HEK293 (cell line): Measurements from ENCODE around the gene ECM1.

Experiments
- BCL11A ChIP-seq: fragments of 450-650 bp; formaldehyde crosslinking; IDR thresholded peaks from 2 replicates; pipeline ENCODE4 v1.5.1; 2016; ENCODE audit warnings: low read depth, missing biosample characterization, missing genetic modification characterization
- GLI2 ChIP-seq: fragments of 450-650 bp; formaldehyde crosslinking; IDR thresholded peaks from 2 replicates; pipeline ENCODE4; 2017; ENCODE audit warnings: missing biosample characterization, missing genetic modification characterization, low read depth, borderline replicate concordance
- PRDM1 ChIP-seq: fragments of 450-650 bp; formaldehyde crosslinking; IDR thresholded peaks from 2 replicates; pipeline ENCODE4; 2016; ENCODE audit warnings: missing biosample characterization, missing genetic modification characterization
- SP3 ChIP-seq: fragments of 450-650 bp; formaldehyde crosslinking; IDR thresholded peaks from 2 replicates; pipeline ENCODE4 v1.5.1; 2016; ENCODE audit warnings: missing biosample characterization, missing genetic modification characterization
- ZFP41 ChIP-seq: fragments of 450-650 bp; formaldehyde crosslinking; IDR thresholded peaks from 2 replicates; pipeline ENCODE4 v1.5.1; 2016; ENCODE audit warnings: missing biosample characterization, missing genetic modification characterization, borderline replicate concordance
- ZNF184 ChIP-seq: fragments of 450-650 bp; IDR thresholded peaks from 2 replicates; pipeline ENCODE4 v1.5.1; 2018; ENCODE audit warnings: missing biosample characterization, mild to moderate bottlenecking, missing genetic modification characterization
- ZNF211 ChIP-seq: fragments of 450-650 bp; formaldehyde crosslinking; IDR thresholded peaks from 2 replicates; pipeline ENCODE4 v1.5.1; 2016; ENCODE audit warnings: low read depth, missing biosample characterization, missing genetic modification characterization
- ZNF214 ChIP-seq: fragments of 450-650 bp; formaldehyde crosslinking; IDR thresholded peaks from 2 replicates; pipeline ENCODE4 v1.5.1; 2017; ENCODE audit warnings: missing biosample characterization, mild to moderate bottlenecking, missing genetic modification characterization, borderline replicate concordance
- ZNF248 ChIP-seq: fragments of 450-650 bp; formaldehyde crosslinking; IDR thresholded peaks from 2 replicates; pipeline ENCODE4 v1.5.1; 2017; ENCODE audit warnings: missing biosample characterization, missing genetic modification characterization
- ZNF292 ChIP-seq: fragments of 450-650 bp; formaldehyde crosslinking; IDR thresholded peaks from 2 replicates; pipeline ENCODE4 v1.5.1; 2016; ENCODE audit warnings: low read depth, missing biosample characterization, missing genetic modification characterization, borderline replicate concordance
- ZNF501 ChIP-seq: fragments of 450-650 bp; formaldehyde crosslinking; IDR thresholded peaks from 2 replicates; pipeline ENCODE4 v1.5.1; 2016; ENCODE audit warnings: missing biosample characterization, missing genetic modification characterization
- ZNF510 ChIP-seq: fragments of 450-650 bp; formaldehyde crosslinking; IDR thresholded peaks from 2 replicates; pipeline ENCODE4 v1.5.1; 2018; ENCODE audit warnings: mild to moderate bottlenecking, missing genetic modification characterization, missing biosample characterization; ENCODE audit not compliant: insufficient replicate concordance
- ZNF610 ChIP-seq: fragments of 450-650 bp; formaldehyde crosslinking; IDR thresholded peaks from 2 replicates; pipeline ENCODE4 v1.5.1; 2016; ENCODE audit warnings: missing biosample characterization, missing genetic modification characterization, borderline replicate concordance
- ZNF677 ChIP-seq: fragments of 450-650 bp; IDR thresholded peaks from 2 replicates; pipeline ENCODE4 v1.5.0; 2018; ENCODE audit warnings: missing biosample characterization, mild to moderate bottlenecking, missing genetic modification characterization, moderate library complexity
- ZNF830 ChIP-seq: fragments of 450-650 bp; IDR thresholded peaks from 2 replicates; pipeline ENCODE4 v1.5.0; 2018; ENCODE audit warnings: missing biosample characterization, missing genetic modification characterization, low read depth, mild to moderate bottlenecking, moderate library complexity
- TF ChIP-seq, protein P1 (sequence below): fragments of 450-650 bp; formaldehyde crosslinking; IDR thresholded peaks from 2 replicates; pipeline ENCODE4 v1.5.1; 2016; ENCODE audit warnings: missing biosample characterization, missing genetic modification characterization
- TF ChIP-seq, protein P2 (sequence below): fragments of 450-650 bp; formaldehyde crosslinking; IDR thresholded peaks from 2 replicates; pipeline ENCODE4 v1.5.1; 2016; ENCODE audit warnings: missing biosample characterization, missing genetic modification characterization
- TF ChIP-seq, protein P3 (sequence below): fragments of 450-650 bp; formaldehyde crosslinking; IDR thresholded peaks from 2 replicates; pipeline ENCODE4 v1.5.1; 2016; ENCODE audit warnings: missing biosample characterization, missing genetic modification characterization
- TF ChIP-seq, protein P4 (sequence below): fragments of 450-650 bp; formaldehyde crosslinking; IDR thresholded peaks from 2 replicates; pipeline ENCODE4 v1.5.1; 2016; ENCODE audit warnings: missing biosample characterization, missing genetic modification characterization
- TF ChIP-seq, protein P5 (sequence below): fragments of 450-650 bp; formaldehyde crosslinking; IDR thresholded peaks from 2 replicates; pipeline ENCODE4 v1.5.1; 2017; ENCODE audit warnings: missing biosample characterization, missing genetic modification characterization
- TF ChIP-seq, protein P6 (sequence below): fragments of 450-650 bp; formaldehyde crosslinking; IDR thresholded peaks from 2 replicates; pipeline ENCODE4 v1.5.1; 2016; ENCODE audit warnings: missing biosample characterization, missing genetic modification characterization, borderline replicate concordance
- TF ChIP-seq, protein P7 (sequence below): fragments of 450-650 bp; formaldehyde crosslinking; IDR thresholded peaks from 2 replicates; pipeline ENCODE4 v1.5.1; 2016; ENCODE audit warnings: missing biosample characterization, missing genetic modification characterization, low read depth

The ECM1 gene

DNA sequence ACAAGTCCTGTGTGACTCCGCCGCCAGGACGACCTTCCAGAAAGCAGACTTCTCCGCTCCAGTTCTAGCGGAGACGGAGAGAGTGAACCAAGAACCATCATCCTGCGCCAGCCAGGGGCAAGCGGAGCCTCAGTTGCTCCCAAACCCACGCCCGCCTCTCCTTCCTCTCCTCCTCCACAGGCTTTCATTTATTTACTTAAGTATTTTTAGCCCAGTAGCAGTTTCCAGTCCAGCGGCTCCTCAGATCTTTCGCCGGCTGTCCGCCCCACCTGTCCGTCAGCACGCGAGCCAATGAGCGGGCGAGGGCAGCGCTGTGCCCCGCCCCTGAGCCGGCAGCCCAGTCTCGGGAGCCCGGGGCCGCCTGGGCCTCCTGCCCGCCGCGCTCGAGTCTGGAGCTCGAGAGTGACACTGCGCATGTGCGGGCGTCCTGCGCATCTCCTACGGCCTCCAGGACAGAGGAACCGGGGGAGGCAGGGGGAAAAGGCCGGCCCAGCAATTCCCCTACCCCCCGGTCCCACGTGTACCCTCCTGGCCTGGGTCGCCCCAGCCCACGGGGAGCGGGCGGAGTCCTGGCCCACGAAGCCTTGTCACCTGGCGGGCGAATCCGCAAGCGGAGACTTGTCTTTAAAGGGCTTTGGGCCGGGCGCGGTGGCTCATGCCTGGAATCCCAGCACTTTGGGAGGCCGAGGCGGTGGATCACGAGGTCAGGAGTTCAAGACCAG is 7.6 kb downstream of the ECM1 start, which contains the start of gene FALEC (continued):
- TF ChIP-seq, protein P1, sequence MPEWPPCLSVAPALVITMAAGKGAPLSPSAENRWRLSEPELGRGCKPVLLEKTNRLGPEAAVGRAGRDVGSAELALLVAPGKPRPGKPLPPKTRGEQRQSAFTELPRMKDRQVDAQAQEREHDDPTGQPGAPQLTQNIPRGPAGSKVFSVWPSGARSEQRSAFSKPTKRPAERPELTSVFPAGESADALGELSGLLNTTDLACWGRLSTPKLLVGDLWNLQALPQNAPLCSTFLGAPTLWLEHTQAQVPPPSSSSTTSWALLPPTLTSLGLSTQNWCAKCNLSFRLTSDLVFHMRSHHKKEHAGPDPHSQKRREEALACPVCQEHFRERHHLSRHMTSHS (tag by site-specific recombination) = no peak
- TF ChIP-seq ZNF501 (peak; percentile 93), ZNF830 (tag by site-specific recombination) (no peak), ZNF610 (tag by site-specific recombination) (no peak), BCL11A (0 out of 2 replicates have a peak, but pooled peaks have one; percentile 68), ZNF211 (tag by site-specific recombination) (no peak), ZNF248 (tag by site-specific recombination) (no peak), ZFP41 (tag by site-specific recombination) (no peak), ZNF292 (no peak), ZNF677 (tag by site-specific recombination) (no peak), GLI2 (no peak), PRDM1 (tag by site-specific recombination) (0 out of 2 replicates have a peak, but pooled peaks have one; percentile 12), ZNF214 (tag by site-specific recombination) (no peak), ZNF510 (tag by site-specific recombination) (no peak), SP3 (tag by site-specific recombination) (peak; percentile 61), ZNF184 (tag by site-specific recombination) (no peak; the same call in 1 of the 2 replicates)
- TF ChIP-seq, protein P2, sequence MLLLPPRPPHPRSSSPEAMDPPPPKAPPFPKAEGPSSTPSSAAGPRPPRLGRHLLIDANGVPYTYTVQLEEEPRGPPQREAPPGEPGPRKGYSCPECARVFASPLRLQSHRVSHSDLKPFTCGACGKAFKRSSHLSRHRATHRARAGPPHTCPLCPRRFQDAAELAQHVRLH (tag by site-specific recombination) = peak; percentile 88; the same call in 1 of the 2 replicates
- TF ChIP-seq, protein P3, sequence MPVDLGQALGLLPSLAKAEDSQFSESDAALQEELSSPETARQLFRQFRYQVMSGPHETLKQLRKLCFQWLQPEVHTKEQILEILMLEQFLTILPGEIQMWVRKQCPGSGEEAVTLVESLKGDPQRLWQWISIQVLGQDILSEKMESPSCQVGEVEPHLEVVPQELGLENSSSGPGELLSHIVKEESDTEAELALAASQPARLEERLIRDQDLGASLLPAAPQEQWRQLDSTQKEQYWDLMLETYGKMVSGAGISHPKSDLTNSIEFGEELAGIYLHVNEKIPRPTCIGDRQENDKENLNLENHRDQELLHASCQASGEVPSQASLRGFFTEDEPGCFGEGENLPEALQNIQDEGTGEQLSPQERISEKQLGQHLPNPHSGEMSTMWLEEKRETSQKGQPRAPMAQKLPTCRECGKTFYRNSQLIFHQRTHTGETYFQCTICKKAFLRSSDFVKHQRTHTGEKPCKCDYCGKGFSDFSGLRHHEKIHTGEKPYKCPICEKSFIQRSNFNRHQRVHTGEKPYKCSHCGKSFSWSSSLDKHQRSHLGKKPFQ = no peak
- TF ChIP-seq, protein P4, sequence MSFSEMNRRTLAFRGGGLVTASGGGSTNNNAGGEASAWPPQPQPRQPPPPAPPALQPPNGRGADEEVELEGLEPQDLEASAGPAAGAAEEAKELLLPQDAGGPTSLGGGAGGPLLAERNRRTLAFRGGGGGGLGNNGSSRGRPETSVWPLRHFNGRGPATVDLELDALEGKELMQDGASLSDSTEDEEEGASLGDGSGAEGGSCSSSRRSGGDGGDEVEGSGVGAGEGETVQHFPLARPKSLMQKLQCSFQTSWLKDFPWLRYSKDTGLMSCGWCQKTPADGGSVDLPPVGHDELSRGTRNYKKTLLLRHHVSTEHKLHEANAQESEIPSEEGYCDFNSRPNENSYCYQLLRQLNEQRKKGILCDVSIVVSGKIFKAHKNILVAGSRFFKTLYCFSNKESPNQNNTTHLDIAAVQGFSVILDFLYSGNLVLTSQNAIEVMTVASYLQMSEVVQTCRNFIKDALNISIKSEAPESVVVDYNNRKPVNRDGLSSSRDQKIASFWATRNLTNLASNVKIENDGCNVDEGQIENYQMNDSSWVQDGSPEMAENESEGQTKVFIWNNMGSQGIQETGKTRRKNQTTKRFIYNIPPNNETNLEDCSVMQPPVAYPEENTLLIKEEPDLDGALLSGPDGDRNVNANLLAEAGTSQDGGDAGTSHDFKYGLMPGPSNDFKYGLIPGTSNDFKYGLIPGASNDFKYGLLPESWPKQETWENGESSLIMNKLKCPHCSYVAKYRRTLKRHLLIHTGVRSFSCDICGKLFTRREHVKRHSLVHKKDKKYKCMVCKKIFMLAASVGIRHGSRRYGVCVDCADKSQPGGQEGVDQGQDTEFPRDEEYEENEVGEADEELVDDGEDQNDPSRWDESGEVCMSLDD = peak; percentile 85
- TF ChIP-seq, protein P5, sequence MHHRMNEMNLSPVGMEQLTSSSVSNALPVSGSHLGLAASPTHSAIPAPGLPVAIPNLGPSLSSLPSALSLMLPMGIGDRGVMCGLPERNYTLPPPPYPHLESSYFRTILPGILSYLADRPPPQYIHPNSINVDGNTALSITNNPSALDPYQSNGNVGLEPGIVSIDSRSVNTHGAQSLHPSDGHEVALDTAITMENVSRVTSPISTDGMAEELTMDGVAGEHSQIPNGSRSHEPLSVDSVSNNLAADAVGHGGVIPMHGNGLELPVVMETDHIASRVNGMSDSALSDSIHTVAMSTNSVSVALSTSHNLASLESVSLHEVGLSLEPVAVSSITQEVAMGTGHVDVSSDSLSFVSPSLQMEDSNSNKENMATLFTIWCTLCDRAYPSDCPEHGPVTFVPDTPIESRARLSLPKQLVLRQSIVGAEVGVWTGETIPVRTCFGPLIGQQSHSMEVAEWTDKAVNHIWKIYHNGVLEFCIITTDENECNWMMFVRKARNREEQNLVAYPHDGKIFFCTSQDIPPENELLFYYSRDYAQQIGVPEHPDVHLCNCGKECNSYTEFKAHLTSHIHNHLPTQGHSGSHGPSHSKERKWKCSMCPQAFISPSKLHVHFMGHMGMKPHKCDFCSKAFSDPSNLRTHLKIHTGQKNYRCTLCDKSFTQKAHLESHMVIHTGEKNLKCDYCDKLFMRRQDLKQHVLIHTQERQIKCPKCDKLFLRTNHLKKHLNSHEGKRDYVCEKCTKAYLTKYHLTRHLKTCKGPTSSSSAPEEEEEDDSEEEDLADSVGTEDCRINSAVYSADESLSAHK (tag by site-specific recombination) = peak; percentile 91
- TF ChIP-seq, protein P6, sequence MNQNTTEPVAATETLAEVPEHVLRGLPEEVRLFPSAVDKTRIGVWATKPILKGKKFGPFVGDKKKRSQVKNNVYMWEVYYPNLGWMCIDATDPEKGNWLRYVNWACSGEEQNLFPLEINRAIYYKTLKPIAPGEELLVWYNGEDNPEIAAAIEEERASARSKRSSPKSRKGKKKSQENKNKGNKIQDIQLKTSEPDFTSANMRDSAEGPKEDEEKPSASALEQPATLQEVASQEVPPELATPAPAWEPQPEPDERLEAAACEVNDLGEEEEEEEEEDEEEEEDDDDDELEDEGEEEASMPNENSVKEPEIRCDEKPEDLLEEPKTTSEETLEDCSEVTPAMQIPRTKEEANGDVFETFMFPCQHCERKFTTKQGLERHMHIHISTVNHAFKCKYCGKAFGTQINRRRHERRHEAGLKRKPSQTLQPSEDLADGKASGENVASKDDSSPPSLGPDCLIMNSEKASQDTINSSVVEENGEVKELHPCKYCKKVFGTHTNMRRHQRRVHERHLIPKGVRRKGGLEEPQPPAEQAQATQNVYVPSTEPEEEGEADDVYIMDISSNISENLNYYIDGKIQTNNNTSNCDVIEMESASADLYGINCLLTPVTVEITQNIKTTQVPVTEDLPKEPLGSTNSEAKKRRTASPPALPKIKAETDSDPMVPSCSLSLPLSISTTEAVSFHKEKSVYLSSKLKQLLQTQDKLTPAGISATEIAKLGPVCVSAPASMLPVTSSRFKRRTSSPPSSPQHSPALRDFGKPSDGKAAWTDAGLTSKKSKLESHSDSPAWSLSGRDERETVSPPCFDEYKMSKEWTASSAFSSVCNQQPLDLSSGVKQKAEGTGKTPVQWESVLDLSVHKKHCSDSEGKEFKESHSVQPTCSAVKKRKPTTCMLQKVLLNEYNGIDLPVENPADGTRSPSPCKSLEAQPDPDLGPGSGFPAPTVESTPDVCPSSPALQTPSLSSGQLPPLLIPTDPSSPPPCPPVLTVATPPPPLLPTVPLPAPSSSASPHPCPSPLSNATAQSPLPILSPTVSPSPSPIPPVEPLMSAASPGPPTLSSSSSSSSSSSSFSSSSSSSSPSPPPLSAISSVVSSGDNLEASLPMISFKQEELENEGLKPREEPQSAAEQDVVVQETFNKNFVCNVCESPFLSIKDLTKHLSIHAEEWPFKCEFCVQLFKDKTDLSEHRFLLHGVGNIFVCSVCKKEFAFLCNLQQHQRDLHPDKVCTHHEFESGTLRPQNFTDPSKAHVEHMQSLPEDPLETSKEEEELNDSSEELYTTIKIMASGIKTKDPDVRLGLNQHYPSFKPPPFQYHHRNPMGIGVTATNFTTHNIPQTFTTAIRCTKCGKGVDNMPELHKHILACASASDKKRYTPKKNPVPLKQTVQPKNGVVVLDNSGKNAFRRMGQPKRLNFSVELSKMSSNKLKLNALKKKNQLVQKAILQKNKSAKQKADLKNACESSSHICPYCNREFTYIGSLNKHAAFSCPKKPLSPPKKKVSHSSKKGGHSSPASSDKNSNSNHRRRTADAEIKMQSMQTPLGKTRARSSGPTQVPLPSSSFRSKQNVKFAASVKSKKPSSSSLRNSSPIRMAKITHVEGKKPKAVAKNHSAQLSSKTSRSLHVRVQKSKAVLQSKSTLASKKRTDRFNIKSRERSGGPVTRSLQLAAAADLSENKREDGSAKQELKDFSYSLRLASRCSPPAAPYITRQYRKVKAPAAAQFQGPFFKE (tag by site-specific recombination) = no peak
- TF ChIP-seq, protein P7, sequence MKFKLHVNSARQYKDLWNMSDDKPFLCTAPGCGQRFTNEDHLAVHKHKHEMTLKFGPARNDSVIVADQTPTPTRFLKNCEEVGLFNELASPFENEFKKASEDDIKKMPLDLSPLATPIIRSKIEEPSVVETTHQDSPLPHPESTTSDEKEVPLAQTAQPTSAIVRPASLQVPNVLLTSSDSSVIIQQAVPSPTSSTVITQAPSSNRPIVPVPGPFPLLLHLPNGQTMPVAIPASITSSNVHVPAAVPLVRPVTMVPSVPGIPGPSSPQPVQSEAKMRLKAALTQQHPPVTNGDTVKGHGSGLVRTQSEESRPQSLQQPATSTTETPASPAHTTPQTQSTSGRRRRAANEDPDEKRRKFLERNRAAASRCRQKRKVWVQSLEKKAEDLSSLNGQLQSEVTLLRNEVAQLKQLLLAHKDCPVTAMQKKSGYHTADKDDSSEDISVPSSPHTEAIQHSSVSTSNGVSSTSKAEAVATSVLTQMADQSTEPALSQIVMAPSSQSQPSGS = no peak
